ENCODE results near the gene RAB30. TPM values are rescaled to one million over a fixed set of nuclear protein-coding genes. Genes with fewer than 3 reads are reported as not detected.

RAB30 gene
- 1.6 and 5.8 TPM in 2 replicates for total RNA-seq

GRCh38 chr11:83071567-83072349, at the start of gene RAB30:
Gene RAB30 (minus strand): TSS chr11:83071897. CDS start chr11:82997316, 74,581 bp downstream.
- Histone ChIP-seq H3K4me3 (ENCODE audit: low read depth, low read length) (peak within 1 kb of the TSS; percentile 62), H3K27me3 (ENCODE audit: control insufficient read depth, insufficient read depth, low read length) (no peaks in the 10 kb centered on the region)
- DNase-seq (ENCODE audit: low read depth): peak; percentile 100

GRCh38 chr11:83120327-83120726, 48.6 kb upstream of the RAB30 start:
- peak; percentile 19 for DNase-seq (ENCODE audit: low read depth)
- Histone ChIP-seq H3K4me3 (ENCODE audit: low read depth, low read length) (no peak overlapping the region), H3K36me3 (ENCODE audit: control insufficient read depth, insufficient read depth, low read length) (no peaks in the 10 kb centered on the region), H3K27me3 (ENCODE audit: control insufficient read depth, insufficient read depth, low read length) (no peaks in the 10 kb centered on the region)
- no peak for TF ChIP-seq CTCF (IDR thresholded peaks at IDR 0.05; ENCODE audit: insufficient read depth, low read length, poor library complexity, severe bottlenecking)

More at GRCh38 chr11:83071567-83072349, at the start of gene RAB30:
- TF ChIP-seq CTCF (IDR thresholded peaks at IDR 0.05; ENCODE audit: insufficient read depth, low read length, poor library complexity, severe bottlenecking): no peak
- no peaks in the 10 kb centered on the region for H3K36me3 ChIP-seq (ENCODE audit: control insufficient read depth, insufficient read depth, low read length)

- no peak for TF ChIP-seq CTCF (IDR thresholded peaks at IDR 0.05; ENCODE audit: insufficient read depth, low read length, poor library complexity, severe bottlenecking)
- DNase-seq (ENCODE audit: low read depth): no peak
- Histone ChIP-seq H3K27me3 (ENCODE audit: control insufficient read depth, insufficient read depth, low read length) (no peaks in the 10 kb centered on the region), H3K36me3 (ENCODE audit: control insufficient read depth, insufficient read depth, low read length) (no peaks in the 10 kb centered on the region), H3K4me3 (ENCODE audit: low read depth, low read length) (no peak overlapping the region)
Measured at GRCh38 chr11:83119216-83119615, 47.5 kb upstream of the RAB30 start.

GRCh38 chr11:83118814-83119213, 47.1 kb upstream of the RAB30 start:
- Histone ChIP-seq H3K27me3 (ENCODE audit: control insufficient read depth, insufficient read depth, low read length) (no peaks in the 10 kb centered on the region), H3K36me3 (ENCODE audit: control insufficient read depth, insufficient read depth, low read length) (no peaks in the 10 kb centered on the region), H3K4me3 (ENCODE audit: low read depth, low read length) (no peak overlapping the region)
- TF ChIP-seq CTCF (IDR thresholded peaks at IDR 0.05; ENCODE audit: insufficient read depth, low read length, poor library complexity, severe bottlenecking): no peak
- DNase-seq (ENCODE audit: low read depth): no peak

- Histone ChIP-seq H3K4me3 (ENCODE audit: low read depth, low read length) (no peak overlapping the region), H3K27me3 (ENCODE audit: control insufficient read depth, insufficient read depth, low read length) (no peaks in the 10 kb centered on the region), H3K36me3 (ENCODE audit: control insufficient read depth, insufficient read depth, low read length) (no peaks in the 10 kb centered on the region)
- TF ChIP-seq CTCF (IDR thresholded peaks at IDR 0.05; ENCODE audit: insufficient read depth, low read length, poor library complexity, severe bottlenecking): no peak
- no peak for DNase-seq (ENCODE audit: low read depth)
Measured at GRCh38 chr11:83116015-83116641, 44.4 kb upstream of the RAB30 start.
